Thymus (tissue), 11 donors: Measurements from ENCODE around the gene ANKRD28. TPM values are rescaled to one million over a fixed set of nuclear protein-coding genes. Genes with fewer than 3 reads are reported as not detected.
"Not testable (repeated sequence)": the region's sequence is repeated elsewhere in the genome, so short reads cannot be mapped to it uniquely, and the experiment has no call there.

ENCODE experiments used
- DNase-seq, 9 donors: peaks; one replicate each; pipeline ENCODE4 v3.0.0-alpha.2; 2013; ENCODE audit warnings: low spot score in 9 of 9, low read depth in 6 of 9, missing footprints in 1 of 9
- H3K27ac ChIP-seq, 2 donors: one replicate each; pipeline ENCODE4 v1.5.1; 2013; ENCODE audit warnings: control low read depth in 1 of 2, low read depth in 1 of 2, low read length in 1 of 2, mild to moderate bottlenecking in 1 of 2, moderate library complexity in 1 of 2
- H3K27me3 ChIP-seq, 2 donors: one replicate each; pipeline ENCODE4 v1.5.1; 2013; ENCODE audit warnings: low read length in 1 of 2; ENCODE audit not compliant: control insufficient read depth in 2 of 2, insufficient read depth in 1 of 2
- H3K36me3 ChIP-seq, 2 donors: one replicate each; pipeline ENCODE4 v1.5.1; 2013; ENCODE audit warnings: low read length in 1 of 2, mild to moderate bottlenecking in 1 of 2, moderate library complexity in 1 of 2; ENCODE audit not compliant: control insufficient read depth in 2 of 2, insufficient read depth in 2 of 2
- H3K4me1 ChIP-seq, 2 donors: one replicate each; pipeline ENCODE4 v1.5.1; 2013; ENCODE audit warnings: low read length in 2 of 2; ENCODE audit not compliant: control insufficient read depth in 2 of 2, insufficient read depth in 2 of 2
- H3K4me3 ChIP-seq, 2 donors: one replicate each; pipeline ENCODE4 v1.5.1; 2013; ENCODE audit warnings: low read length in 2 of 2, control low read depth in 1 of 2, mild to moderate bottlenecking in 1 of 2
- H3K9me3 ChIP-seq, 2 donors: one replicate each; pipeline ENCODE4 v1.5.1; 2013; ENCODE audit warnings: low read length in 1 of 2, mild to moderate bottlenecking in 1 of 2; ENCODE audit not compliant: control insufficient read depth in 2 of 2, insufficient read depth in 1 of 2
- WGBS: extraction: QIAGEN DNeasy Blood & Tissue Kit; methylation state at CpG from one replicate; pipeline ENCODE4 v1.1.7; 2013; 5-methylcytosine and 5-hydroxymethylcytosine counted together
- polyA plus RNA-seq: library from polyadenylated mRNA; stranded (reverse); fragments of 200-250 nt; gene quantifications from one replicate; pipeline ENCODE4 v1.2.3, GENCODE V29; 2013
- total RNA-seq: library from RNA; stranded (reverse); fragments of 120-200 nt; gene quantifications from one replicate; pipeline ENCODE4 v1.2.4, GENCODE V29; 2013
- donor health status: healthy.

Gene ANKRD28
- total and polyA plus RNA-seq, 2 donors, result 26.5 to 27.1 TPM

GRCh38 chr3:15628967-15629366 is 168.8 kb downstream of the ANKRD28 start:
- no peak overlapping the region for H3K27ac ChIP-seq
- no peaks in the 10 kb centered on the region for H3K36me3 ChIP-seq
- no peaks in the 10 kb centered on the region for H3K4me1 ChIP-seq
- no peaks in the 10 kb centered on the region for H3K27me3 ChIP-seq
- DNase-seq, result no peak
- H3K9me3 ChIP-seq, result peaks cover 0 to 4% of the 10 kb centered on the region in 2 donors
- no peak overlapping the region for H3K4me3 ChIP-seq

GRCh38 chr3:15623535-15624440 is 174.0 kb downstream of the ANKRD28 start:
- no peaks in the 10 kb centered on the region for H3K4me1 ChIP-seq
- no peaks in the 10 kb centered on the region for H3K36me3 ChIP-seq
- no peak overlapping the region for H3K4me3 ChIP-seq
- H3K27me3 ChIP-seq, result no peaks in the 10 kb centered on the region
- 84% methylated on average over 4 of the region's 4 CpGs for WGBS
- no peak overlapping the region for H3K27ac ChIP-seq
- peaks cover 0 to 5% of the 10 kb centered on the region in 2 donors for H3K9me3 ChIP-seq
- DNase-seq, result no peak

- 98% methylated on average over 8 of the region's 8 CpGs for WGBS
- not testable (repeated sequence) for H3K4me3 ChIP-seq, H3K36me3 ChIP-seq, H3K4me1 ChIP-seq, DNase-seq, H3K27me3 ChIP-seq, H3K27ac ChIP-seq, H3K9me3 ChIP-seq
These were observed 177.9 kb downstream of the ANKRD28 start for GRCh38 chr3:15619659-15620464.

Other genes starting within 250 kb of the ANKRD28 start
- gene HACL1, start 196.4 kb downstream of the ANKRD28 start, total RNA-seq, result 22.4 TPM
- 23.2 TPM for gene HACL1, start 196.4 kb downstream of the ANKRD28 start, polyA plus RNA-seq
- 7.0 TPM for gene BTD, start 196.2 kb downstream of the ANKRD28 start, total RNA-seq
- 6.9 TPM for gene BTD, start 196.2 kb downstream of the ANKRD28 start, polyA plus RNA-seq